ENCODE data around the gene NSRP1.

- TF ChIP-seq POLR2A (IDR thresholded peaks at IDR 0.05; ENCODE audit: extremely low read depth, insufficient read length) (no peak), CTCF (IDR thresholded peaks at IDR 0.05; ENCODE audit: low read depth, low read length) (no peak), MYC (IDR thresholded peaks at IDR 0.05; ENCODE audit: low read depth, low read length) (no peak), MAX (IDR thresholded peaks at IDR 0.05; ENCODE audit: low read depth, low read length) (no peak)
These were observed 79.9 kb downstream of the NSRP1 start for GRCh38 chr17:30196504-30196903.
